HFF-Myc (cell line): ENCODE data around the gene ADAMTSL5.

ENCODE experiments used
- DNase-seq: peaks from one replicate; pipeline ENCODE4 v3.0.0-alpha.2; 2011; ENCODE audit warnings: low read depth; ENCODE audit errors: extremely low read depth
- H3K4me3 ChIP-seq: replicated peaks from 2 replicates; pipeline ENCODE4 v1.5.1; 2011; ENCODE audit warnings: low read depth, mild to moderate bottlenecking, control low read depth, low read length
- TF ChIP-seq, protein P1 (sequence below): IDR thresholded peaks from 2 replicates; pipeline ENCODE4 v1.5.1; 2012; ENCODE audit warnings: mild to moderate bottlenecking, low read depth, low read length, control low read depth; ENCODE audit errors: missing control alignments

The ADAMTSL5 gene

DNA sequence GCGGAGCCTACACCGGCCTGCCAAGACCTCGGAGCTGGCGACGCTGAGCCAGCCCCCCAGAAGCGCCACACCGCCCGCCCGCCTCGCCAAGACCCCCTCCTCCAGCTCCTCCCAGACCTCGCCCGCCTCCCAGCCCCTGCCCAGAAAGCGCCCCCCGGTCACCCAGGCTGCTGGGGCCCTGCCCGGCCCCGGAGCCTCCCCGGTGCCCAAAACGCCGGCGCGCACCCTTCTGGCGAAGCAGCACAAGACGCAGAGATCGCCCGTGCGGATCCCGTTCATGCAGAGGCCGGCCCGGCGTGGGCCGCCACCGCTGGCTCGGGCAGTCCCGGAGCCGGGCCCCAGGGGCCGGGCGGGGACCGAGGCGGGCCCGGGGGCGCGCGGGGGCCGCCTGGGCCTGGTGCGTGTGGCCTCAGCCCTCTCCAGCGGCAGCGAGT is 44.0 kb downstream of the ADAMTSL5 start:
- TF ChIP-seq, protein P1, sequence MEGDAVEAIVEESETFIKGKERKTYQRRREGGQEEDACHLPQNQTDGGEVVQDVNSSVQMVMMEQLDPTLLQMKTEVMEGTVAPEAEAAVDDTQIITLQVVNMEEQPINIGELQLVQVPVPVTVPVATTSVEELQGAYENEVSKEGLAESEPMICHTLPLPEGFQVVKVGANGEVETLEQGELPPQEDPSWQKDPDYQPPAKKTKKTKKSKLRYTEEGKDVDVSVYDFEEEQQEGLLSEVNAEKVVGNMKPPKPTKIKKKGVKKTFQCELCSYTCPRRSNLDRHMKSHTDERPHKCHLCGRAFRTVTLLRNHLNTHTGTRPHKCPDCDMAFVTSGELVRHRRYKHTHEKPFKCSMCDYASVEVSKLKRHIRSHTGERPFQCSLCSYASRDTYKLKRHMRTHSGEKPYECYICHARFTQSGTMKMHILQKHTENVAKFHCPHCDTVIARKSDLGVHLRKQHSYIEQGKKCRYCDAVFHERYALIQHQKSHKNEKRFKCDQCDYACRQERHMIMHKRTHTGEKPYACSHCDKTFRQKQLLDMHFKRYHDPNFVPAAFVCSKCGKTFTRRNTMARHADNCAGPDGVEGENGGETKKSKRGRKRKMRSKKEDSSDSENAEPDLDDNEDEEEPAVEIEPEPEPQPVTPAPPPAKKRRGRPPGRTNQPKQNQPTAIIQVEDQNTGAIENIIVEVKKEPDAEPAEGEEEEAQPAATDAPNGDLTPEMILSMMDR: no peak
- no peak overlapping the region for H3K4me3 ChIP-seq
- no peak for DNase-seq

DNA sequence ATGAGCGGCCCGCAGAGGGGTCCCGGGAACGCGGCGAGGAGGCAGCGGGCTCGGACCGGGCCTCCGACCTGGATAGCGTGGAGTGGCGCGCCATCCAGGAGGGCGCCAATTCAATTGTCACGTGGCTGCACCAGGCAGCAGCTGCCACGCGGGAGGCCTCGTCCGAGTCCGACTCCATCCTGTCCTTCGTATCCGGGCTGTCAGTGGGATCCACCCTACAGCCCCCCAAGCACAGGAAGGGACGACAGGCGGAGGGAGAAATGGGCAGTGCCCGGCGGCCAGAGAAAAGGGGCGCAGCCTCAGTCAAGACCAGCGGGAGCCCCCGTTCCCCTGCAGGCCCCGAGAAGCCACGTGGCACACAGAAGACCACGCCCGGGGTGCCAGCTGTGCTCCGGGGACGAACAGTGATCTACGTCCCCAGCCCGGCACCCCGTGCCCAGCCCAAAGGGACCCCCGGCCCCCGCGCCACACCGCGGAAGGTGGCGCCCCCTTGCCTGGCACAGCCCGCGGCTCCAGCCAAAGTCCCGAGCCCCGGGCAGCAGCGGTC is 44.5 kb downstream of the ADAMTSL5 start:
- TF ChIP-seq, protein P1: no peak
- no peak for DNase-seq
- H3K4me3 ChIP-seq: no peak overlapping the region

DNA sequence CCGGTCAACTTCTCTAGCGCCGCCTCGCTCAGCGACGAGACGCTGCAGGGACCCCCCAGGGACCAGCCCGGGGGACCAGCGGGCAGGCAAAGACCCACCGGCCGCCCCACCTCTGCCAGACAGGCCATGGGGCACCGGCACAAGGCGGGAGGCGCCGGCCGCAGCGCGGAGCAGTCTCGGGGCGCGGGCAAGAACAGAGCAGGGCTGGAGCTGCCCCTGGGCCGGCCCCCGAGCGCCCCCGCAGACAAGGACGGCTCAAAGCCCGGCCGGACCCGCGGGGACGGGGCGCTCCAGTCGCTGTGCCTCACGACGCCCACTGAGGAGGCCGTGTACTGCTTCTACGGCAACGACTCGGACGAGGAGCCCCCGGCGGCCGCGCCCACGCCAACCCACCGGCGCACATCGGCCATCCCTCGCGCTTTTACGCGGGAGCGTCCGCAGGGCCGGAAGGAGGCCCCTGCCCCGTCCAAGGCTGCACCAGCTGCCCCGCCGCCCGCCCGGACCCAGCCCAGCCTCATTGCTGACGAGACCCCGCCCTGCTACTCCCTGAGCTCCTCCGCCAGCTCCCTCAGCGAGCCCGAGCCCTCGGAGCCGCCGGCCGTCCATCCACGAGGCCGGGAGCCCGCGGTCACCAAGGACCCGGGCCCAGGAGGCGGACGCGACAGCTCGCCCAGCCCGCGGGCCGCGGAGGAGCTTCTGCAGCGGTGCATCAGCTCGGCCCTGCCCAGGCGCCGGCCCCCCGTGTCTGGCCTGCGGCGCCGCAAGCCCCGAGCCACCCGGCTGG is 45.1 kb downstream of the ADAMTSL5 start:
- no peak overlapping the region for H3K4me3 ChIP-seq
- no peak for DNase-seq
- TF ChIP-seq, protein P1: no peak

DNA sequence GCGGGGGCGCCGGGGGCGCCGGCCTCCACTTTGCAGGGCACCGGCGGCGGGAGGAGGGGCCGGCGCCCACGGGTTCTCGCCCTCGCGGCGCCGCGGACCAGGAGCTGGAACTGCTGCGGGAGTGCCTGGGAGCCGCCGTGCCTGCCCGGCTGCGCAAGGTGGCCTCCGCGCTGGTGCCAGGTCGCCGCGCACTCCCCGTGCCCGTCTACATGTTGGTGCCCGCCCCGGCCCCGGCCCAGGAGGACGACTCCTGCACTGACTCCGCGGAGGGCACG is 45.7 kb downstream of the ADAMTSL5 start:
- DNase-seq: no peak
- H3K4me3 ChIP-seq: no peak overlapping the region
- TF ChIP-seq, protein P1: no peak

DNA sequence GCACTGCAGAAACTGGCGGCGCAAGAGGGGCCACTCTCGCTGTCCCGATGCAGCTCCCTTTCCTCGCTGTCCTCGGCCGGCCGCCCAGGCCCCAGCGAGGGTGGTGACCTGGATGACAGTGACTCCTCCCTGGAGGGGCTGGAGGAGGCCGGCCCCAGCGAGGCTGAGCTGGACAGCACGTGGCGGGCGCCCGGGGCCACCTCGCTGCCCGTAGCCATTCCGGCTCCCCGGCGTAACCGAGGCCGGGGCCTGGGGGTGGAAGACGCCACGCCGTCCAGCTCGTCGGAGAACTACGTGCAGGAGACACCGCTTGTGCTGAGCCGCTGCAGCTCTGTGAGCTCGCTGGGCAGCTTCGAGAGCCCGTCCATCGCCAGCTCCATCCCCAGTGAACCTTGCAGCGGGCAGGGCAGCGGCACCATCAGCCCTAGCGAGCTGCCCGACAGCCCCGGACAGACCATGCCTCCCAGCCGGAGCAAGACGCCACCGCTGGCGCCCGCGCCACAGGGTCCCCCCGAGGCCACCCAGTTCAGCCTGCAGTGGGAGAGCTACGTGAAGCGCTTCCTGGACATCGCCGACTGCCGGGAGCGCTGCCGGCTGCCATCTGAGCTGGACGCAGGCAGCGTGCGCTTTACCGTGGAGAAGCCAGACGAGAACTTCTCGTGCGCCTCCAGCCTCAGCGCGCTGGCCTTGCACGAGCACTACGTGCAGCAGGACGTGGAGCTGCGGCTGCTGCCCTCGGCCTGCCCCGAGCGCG is 46.2 kb downstream of the ADAMTSL5 start:
- H3K4me3 ChIP-seq: no peak overlapping the region
- DNase-seq: no peak
- TF ChIP-seq, protein P1: no peak

DNA sequence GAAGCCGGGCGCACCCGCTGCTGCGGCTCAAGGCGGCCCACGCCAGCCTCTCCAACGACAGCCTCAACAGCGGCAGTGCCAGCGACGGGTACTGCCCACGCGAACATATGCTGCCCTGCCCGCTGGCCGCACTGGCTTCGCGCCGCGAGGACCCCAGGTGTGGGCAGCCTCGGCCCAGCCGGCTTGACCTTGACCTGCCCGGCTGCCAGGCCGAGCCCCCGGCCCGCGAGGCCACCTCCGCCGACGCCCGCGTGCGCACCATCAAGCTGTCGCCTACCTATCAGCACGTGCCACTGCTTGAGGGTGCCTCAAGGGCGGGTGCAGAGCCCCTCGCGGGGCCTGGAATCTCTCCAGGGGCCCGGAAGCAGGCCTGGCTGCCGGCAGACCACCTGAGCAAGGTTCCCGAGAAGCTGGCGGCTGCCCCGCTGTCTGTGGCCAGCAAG is 46.8 kb downstream of the ADAMTSL5 start:
- no peak for DNase-seq
- TF ChIP-seq, protein P1: no peak
- no peak overlapping the region for H3K4me3 ChIP-seq
